ACHN (cell line): Measurements from ENCODE around the gene MLH3.
A peak's percentile ranks its signal among the peaks of the same experiment; 100 is the strongest.
"Not testable (repeated sequence)": the region's sequence is repeated elsewhere in the genome, so short reads cannot be mapped to it uniquely, and the experiment has no call there.

ENCODE experiments used
- DNase-seq: peaks from one replicate; pipeline ENCODE4 v3.0.0-alpha.2; 2015
- in situ Hi-C: cut with HindIII; loops from 2 replicates; pipeline ENCODE4 v1.10.0; 2017; ENCODE audit warnings: low sequenced_read_pairs, low pct_ligation_motif_present, low pct_unique_long_range_greater_than_20kb

MLH3 gene

DNA sequence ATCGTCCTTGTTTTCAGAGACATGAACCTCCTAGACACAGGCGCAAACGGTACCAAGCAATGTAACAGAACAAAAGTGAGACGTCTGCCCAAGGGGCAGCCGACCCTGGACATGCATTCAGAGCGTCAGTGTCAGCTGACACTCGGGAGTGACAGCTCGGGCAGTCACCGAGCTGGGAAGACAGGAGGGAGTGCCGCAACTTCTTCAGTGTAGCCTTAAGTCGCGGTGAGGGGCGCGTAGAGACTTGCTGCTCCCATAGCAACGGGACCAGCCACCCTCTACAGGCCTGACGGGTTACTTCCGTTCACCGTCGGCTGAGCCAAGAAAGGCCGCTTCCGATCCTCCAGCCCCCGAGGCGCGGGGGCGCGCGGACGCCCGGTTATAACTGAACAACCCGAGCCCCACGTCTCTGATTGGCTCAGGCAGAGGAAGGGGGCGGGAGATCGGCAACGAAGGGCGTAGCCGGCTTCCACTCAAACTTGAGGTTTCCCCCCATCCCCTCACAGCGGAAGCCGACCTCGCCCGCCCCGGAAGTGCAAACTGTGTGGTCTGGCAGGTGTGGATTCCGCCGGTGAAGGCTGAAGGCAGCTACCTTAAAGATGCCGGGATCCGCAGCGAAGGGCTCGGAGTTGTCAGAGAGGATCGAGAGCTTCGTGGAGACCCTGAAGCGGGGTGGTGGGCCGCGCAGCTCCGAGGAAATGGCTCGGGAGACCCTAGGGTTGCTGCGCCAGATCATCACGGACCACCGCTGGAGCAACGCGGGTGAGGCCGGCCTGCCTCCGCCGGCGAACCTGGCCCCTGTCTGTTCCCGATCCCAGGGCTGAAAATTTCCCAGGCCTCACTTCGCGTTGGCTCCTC is 48.6 kb downstream of the MLH3 start, which contains the start of gene EIF2B2:
TSS of gene EIF2B2 (plus strand) at position 530 of the 858 bp plus-strand sequence. CDS start at position 600, 70 bp downstream.
- in situ Hi-C loops: no loop called here

DNA sequence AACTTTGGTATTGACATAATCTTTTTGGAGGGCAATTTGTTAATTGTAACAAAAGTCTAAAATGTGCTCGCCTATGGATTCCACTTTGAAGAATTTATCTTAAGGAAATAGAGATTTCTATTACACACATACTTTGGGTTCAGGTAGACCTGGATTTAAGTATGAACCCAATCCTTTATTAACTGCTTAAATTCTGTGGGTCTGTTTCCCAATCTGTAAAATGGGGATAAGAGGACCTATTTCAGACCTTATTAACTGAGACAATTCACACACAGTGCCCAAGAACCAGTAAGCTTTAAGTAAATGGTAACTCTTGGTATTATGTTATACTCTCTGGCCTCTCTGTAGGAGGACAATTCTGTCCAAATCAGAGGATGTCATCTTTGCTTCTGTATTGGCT is 49.4 kb downstream of the MLH3 start:
- in situ Hi-C loops: no loop called here
- no peak for DNase-seq

More for the DNA sequence above, 48.6 kb downstream of the MLH3 start, which contains the start of gene EIF2B2:
- peak; percentile 92 for DNase-seq

DNA sequence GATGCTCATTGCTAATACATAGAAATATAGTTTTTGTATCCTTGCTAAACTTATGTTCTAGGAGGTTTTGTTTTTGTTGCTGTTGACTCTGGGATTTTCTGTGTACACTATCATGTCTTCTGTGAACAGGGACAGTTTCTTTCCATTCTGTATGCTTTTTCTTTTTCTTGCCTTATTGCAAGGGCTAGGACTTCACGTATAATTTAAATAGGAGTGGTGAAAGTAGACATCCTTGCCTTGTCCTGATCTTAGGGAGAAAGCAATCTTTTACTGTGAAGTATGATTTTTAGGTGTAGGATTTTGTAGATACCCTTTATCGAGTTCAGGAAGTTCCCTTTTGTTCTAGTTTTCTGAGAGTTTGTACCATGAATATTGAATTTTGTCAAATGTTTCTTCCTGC is 50.0 kb downstream of the MLH3 start:
- in situ Hi-C loops: no loop called here
- no peak for DNase-seq

DNA sequence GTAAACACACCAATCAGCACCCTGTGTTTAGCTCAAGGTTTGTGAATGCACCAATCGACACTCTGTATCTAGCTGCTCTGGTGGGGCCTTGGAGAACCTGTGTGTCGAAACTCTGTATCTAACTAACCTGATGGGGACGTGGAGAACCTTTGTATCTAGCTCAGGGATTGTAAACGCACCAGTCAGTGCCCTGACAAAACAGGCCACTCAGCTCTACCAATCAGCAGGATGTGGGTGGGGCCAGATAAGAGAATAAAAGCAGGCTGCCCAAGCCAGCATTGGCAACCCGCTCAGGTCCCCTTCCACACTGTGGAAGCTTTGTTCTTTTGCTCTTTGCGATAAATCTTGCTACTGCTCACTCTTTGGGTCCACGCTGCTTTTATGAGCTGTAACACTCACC is 55.5 kb downstream of the MLH3 start:
- in situ Hi-C loops, DNase-seq: not testable (repeated sequence)

DNA sequence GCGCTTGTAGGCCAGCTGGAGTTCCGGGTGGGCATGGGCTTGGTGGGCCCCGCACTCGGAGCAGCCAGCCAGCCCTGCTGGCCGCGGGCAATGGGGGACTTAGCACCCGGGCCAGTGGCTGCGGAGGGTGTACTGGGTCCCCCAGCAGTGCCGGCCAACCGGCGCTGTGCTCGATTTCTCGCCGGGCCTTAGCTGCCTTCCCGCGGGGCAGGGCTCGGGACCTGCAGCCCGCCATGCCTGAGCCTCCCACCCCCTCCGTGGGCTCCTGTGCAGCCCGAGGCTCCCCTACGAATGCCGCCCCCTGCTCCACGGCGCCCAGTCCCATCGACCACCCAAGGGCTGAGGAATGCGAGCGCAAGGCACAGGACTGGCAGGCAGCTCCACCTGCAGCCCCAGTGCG is 57.1 kb downstream of the MLH3 start:
- in situ Hi-C loops, DNase-seq: not testable (repeated sequence)

DNA sequence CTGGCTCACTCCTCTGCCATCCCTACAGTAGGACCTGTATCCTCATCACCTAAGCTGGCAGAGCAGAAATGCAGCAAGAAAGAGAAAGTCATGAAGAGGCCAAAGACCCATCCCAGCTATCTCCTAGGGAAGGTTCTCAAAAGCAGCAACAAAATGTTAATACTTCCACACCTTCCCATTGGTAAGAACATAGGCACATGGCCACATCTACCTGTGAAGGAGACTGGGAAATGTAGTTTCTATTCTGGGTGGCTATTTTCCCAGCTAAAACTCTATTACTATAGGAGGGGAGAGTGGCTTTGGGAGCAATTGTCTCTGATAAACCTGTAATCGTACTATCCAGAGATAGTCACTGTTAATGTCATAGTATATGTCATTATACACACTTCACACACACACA is 62.3 kb downstream of the MLH3 start:
- in situ Hi-C loops: no loop called here
- no peak for DNase-seq

DNA sequence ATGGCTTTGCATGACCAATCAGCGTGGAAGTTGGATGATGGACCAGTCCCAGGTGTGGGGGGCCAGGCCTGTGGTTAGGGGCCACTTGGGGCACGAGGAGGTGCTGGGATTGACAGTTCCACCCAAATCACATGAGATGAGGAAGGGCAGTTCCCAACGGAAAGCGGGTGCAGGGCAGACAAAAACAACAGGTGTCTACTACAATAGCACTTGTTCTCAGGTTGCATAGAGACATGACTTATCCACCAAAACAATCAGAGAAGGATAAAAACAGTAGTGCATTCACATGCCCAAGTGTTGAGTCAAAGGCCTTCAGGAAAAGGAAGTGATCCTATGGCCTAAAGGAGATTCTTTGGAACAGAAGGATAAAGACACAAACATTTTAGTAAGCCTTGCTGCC is 63.1 kb downstream of the MLH3 start:
- in situ Hi-C loops: no loop called here

DNA sequence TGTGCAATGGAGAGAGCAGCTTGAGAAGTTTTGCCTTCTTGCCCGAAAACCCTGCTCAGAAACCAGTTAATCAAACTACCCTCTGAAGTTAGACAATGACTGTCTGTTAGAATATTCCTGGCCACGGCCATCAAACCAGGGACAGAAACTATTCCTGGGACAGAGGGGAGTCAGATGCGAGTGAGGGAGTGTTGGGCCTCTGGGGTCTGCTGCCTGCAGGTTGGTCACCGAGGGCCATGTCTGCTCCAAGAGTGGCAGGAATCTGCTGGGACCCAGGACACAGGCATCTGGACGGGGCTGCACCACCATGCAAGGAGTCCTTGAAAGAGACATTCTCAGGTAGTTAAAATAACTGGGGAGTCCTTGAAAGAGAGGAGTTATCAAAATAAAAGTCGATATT is 65.5 kb downstream of the MLH3 start:
- in situ Hi-C loops: no loop called here
- no peak for DNase-seq

More for the DNA sequence above, 63.1 kb downstream of the MLH3 start:
- peak; percentile 52 for DNase-seq

DNA sequence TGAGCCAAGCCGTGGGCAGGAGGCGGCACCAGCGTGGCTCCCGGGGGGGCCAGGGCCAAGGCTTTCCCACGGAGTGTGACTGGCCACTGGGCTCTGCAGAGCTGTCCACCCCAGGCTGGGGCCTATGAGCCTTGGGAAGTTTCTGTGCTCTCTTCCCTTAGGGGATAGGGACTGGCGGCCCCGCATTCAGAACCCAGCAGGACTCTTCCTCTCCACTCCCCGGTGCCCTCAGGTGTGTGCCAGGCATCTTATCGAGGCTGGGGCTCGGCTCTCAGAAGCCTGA is 66.3 kb downstream of the MLH3 start:
- in situ Hi-C loops: no loop called here

DNA sequence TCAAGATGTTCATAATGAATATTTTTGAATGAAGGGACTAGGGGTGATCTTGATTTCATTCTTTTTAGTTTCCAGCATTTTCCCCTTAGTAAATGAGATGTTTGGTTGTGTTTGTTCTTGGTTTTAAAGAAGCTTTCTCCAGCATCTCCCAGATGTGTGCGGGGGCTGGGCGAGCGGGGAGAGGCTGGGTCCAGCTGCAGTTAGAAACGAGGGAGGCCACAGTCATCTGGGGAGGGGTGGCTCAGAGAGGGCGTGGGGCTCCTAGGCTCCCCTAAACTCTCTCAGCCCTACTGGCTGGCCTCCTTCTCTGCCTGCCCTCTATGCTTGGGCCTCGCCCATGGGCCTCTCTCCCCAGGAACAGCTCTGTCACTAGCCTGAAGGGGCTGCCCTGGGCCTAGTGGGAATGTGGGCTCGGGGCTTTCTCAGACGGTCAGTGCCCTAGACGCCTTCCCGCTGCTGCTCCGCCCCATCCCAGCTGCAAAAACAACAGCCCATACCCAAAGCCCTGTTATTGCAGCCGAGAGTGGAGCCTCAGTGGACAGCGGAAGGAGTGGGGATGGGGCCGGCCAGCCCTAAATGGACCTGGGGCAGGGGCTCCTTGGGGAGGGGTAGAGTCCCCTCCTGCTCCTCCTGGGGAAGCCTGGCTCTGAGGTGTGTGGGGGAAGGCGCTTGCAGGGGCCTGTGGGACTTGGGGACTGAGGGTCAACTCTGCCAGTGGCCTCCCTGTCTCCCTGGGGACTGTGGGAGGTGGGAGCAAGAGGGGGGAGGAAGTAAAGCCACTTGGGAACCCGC is 66.8 kb downstream of the MLH3 start:
- in situ Hi-C loops: no loop called here
- no peak for DNase-seq

More for the DNA sequence above, 66.3 kb downstream of the MLH3 start:
- DNase-seq: no peak

DNA sequence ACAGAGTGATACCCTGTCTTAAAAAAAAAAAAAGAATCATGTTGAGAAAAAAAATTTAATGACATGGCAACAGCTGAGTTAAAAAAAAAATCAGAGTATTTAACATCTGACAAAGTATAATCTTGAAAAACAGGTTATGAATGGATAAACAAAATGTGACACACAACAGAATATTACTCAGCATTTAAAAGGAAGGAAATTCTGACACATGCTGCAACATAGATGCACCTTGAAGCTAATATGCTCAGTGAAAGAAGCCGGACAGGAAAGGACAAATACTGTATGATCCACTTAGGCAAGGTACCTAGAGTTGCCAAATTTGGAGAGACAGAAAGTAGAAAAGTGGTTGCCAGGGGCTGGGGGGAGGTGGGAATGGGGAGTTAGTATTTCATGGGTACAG is 67.9 kb downstream of the MLH3 start:
- DNase-seq: no peak
- in situ Hi-C loops: no loop called here

DNA sequence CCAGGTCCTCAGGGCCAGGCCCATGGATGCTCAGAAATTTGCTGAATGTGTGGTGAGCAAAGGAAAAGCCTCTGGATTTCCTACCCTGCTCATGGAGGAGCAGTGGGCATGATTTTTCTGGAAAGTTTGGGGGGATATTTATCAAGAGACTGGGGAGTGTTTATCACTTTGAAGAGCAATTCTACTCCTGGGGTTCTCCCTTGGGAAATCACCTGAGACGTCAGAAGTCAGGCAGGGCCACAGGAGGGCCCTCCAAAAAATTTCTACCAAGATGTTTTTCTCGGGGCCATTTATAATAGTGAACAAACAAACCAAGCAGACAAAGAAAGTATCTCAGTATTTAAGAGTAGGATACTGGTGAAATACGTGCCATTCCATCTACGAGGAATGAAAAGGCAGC is 68.6 kb downstream of the MLH3 start:
- DNase-seq: no peak
- in situ Hi-C loops: no loop called here

DNA sequence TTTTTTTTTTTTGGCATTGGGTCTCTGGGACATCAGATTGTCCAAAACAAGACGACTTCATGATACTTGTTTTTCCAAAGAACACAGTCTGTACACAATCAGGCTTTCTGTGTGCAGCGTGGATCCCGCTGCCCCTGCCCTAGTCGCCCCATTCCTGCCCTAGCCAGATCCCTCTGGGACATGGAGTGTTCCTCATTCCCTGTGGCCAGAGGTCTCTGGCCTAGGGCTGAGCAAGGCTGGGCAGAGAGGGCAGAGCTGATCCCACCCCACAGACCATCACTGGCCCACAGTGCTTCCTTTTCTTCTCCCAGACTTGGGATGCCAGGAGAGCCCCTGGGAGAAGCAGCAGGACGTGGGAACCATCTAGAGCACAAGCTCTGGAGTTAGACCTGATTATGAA is 69.4 kb downstream of the MLH3 start:
- in situ Hi-C loops: no loop called here
- no peak for DNase-seq

DNA sequence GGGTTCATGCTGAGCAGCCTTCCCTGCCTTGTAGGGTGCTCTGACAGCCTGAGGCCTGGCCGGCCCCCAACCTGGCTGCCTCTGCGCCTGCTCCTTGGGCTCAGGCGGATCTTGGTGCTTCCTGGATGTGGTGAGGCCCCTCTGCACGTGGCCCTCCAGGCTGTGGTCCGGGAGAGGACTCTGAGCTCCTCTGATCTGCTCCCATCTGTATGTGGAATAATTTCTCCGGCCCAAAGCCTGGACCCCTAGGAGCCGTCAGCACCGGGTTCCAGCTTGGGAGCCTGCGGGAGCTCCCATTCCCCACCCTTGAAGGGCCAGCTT is 69.8 kb downstream of the MLH3 start:
- no peak for DNase-seq
- in situ Hi-C loops: no loop called here

DNA sequence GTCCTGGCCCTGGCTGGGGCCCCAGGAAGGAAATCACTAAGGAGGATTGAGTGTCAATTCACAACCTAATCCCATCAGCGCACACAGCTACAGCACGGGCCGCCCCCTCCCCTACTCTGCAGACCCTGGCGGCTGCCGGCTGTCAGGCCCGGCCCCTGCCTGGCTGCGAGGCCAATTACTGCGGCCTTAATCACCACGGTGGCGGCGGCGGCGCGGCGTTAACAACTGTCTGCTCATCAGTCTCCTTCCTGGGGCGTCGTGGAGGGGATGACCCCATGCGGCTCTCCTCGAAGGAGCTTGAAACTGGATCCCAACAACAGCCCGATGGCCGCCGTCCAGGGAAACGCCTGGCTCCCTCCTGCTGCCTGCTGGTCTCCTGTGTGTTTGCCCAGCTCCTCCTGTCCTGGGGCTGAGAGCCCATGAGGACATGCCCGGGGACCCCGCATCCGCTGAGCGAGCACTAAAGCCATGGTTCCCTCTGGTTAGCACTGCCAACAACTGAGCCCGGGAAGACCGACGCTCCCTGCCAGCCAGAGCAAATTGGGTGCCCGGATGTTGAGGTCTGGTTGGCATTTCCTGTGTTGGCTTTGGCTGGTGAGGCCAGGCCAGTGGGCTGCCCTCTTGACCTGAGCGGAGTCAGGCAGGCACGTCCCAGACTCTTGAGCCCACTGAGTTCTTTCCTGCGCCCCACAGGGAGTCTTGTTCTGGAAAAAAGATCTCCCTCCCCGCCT is 70.4 kb downstream of the MLH3 start:
- peak; percentile 48 for DNase-seq
- in situ Hi-C loops: no loop called here

DNA sequence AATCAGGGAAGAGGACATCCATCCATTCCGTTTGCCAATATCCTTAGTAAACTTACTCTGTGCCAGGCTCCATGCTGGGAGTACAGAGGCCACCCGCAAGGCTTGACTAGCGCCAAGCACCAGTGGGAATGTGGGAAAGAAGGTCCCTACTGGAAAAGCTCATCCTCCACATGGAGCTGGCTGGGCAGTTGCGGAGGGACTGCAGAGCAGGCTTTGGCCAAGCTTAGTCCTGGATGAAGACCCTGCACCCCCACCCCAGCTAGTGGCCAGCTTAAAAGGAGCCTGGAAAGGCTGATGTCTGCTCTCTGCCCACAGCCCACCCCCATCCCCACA is 70.9 kb downstream of the MLH3 start:
- in situ Hi-C loops: no loop called here
- no peak for DNase-seq

DNA sequence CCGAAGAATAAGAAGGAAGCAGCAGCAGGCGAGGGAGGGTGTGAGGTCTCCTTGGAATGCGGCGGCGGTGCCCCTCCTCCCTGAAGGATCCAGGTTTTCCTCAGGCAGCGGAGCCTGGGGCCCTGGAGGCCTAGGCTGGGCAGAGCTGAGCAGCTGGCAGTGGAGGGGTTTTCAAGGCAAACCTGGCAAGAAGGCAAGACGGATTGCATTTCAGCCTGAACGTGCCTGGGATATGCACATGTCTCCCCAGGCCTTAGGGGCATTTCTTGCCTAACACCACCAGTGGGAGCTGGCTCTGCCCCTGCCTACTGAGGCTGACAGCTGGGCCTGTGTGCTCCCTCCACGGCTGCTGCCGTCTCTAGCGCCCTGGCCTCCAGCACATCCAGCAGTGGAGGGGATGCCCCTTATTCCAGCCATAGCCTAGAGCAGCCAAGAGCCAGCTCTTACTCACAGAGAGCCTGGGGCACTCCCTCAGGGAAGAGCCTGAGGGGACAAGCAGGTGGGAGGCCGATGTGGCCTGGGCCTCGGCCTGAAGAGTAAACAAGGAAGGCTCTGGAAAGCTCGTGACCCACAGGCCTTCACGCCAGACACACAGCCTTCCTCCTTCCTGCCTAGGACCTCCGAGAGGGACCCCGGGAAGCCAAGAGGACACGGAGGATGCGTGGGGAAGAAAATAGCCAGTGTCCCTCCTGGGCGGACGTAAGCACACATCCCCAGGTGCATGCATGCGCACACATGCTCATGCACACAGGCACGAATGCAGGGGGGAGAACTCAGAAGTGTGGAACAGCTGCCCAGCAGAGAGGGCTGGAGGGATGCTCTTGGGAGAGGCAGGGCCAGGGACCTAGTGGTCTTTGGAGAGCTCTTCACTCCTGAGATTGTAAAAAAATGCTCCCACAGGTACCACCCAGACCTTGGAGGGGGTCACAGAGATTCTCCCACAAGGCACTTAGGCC is 71.5 kb downstream of the MLH3 start:
- in situ Hi-C loops: no loop called here
- DNase-seq: peak; percentile 8

DNA sequence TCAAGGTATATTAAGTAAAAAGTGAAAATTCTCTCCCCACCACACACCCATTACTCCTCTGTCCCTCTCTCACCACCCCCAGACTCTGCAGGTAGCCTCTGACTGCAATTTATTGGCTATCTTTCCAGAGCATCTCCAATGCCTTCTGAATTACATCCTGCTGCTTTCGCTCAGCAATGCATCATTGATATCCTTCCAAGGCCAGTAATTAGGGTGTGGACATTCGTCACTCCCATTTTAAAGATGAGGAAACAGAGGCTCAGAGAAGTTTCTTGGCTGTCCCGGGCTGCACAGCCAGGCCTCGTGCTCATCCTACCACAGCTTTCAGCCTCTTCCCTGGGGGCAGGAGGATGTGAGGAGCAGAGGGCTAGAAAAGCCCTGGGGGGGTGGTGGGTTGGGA is 72.2 kb downstream of the MLH3 start:
- no peak for DNase-seq
- in situ Hi-C loops: no loop called here
